SK-N-SH (cell line): ENCODE measurements around the gene GPR39.

ENCODE experiments used
- CTCF ChIP-seq: fragments of 200-600 bp; sonication (generic); IDR thresholded peaks from 2 replicates; pipeline ENCODE4 v1.6.1; 2017; ENCODE audit warnings: antibody characterized with exemption, mild to moderate bottlenecking, moderate library complexity
- IRF3 ChIP-seq: fragments of 150-350 bp; IDR thresholded peaks from 2 replicates; pipeline ENCODE4 v1.6.1; 2016; ENCODE audit warnings: mild to moderate bottlenecking, low read depth, low read length
- MAX ChIP-seq: IDR thresholded peaks from 2 replicates; pipeline ENCODE4 v1.4.0; 2012; ENCODE audit warnings: low read depth
- POLR2AphosphoS5 ChIP-seq: IDR thresholded peaks from 2 replicates; pipeline ENCODE4 v1.6.1; 2012; ENCODE audit warnings: low read depth, low read length
- RAD21 ChIP-seq: IDR thresholded peaks from 2 replicates; pipeline ENCODE4 v1.6.1; 2012; ENCODE audit warnings: mild to moderate bottlenecking, low read length
- TCF12 ChIP-seq: IDR thresholded peaks from 2 replicates; pipeline ENCODE4 v1.4.0; 2012
- TEAD4 ChIP-seq: IDR thresholded peaks from 2 replicates; pipeline ENCODE4 v1.4.0; 2012; ENCODE audit warnings: mild to moderate bottlenecking, borderline replicate concordance; ENCODE audit not compliant: insufficient read depth
- USF2 ChIP-seq: fragments of 150-350 bp; IDR thresholded peaks from 2 replicates; pipeline ENCODE4 v1.6.1; 2017; ENCODE audit warnings: antibody characterized with exemption, low read length, low read depth, borderline replicate concordance

GRCh38 chr2:132583666-132584360, 167.2 kb downstream of the GPR39 start:
- no peak for TF ChIP-seq CTCF
- no peak for TF ChIP-seq IRF3
- TF ChIP-seq TEAD4, result no peak
- TF ChIP-seq MAX, result no peak
- no peak for TF ChIP-seq RAD21
- TF ChIP-seq TCF12, result no peak
- no peak for TF ChIP-seq POLR2AphosphoS5
- no peak for TF ChIP-seq USF2
